ENCODE measurements around the gene SLC20A1. TPM values are rescaled to one million over a fixed set of nuclear protein-coding genes. Genes with fewer than 3 reads are reported as not detected.
"Not testable (repeated sequence)": the region's sequence is repeated elsewhere in the genome, so short reads cannot be mapped to it uniquely, and the experiment has no call there.

SLC20A1 gene
- total RNA-seq, 1 experiment from 2014 or later = 58.4 TPM

DNA sequence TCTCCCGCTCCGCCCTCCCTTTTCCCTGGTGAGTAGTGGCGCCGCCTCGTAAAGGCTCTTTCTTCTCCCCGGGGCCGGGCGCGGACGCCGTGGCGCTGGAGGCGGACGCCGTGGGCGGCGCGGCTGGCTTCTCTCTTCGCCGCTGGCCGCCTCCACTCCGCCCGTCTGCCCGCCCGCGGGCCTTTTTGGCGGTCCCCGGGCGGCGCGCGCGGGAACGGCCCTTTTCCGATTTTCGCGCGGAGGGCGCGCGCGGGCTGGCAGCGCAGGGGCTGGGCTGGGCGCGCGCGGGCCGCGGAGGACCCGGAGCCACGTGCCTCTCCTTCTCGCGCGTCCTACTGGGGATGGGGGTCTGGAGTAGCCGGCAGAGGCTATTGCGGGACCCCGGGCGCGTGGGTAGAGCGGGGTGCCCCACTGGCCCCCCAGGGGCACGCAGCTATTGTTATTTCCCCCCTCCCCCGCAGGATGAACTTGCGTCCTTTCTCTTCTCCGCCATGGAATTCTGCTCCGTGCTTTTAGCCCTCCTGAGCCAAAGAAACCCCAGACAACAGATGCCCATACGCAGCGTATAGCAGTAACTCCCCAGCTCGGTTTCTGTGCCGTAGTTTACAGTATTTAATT is 472 bp downstream of the SLC20A1 start:
- peak; percentile 25 for DNase-seq (ENCODE audit: low read depth)

DNA sequence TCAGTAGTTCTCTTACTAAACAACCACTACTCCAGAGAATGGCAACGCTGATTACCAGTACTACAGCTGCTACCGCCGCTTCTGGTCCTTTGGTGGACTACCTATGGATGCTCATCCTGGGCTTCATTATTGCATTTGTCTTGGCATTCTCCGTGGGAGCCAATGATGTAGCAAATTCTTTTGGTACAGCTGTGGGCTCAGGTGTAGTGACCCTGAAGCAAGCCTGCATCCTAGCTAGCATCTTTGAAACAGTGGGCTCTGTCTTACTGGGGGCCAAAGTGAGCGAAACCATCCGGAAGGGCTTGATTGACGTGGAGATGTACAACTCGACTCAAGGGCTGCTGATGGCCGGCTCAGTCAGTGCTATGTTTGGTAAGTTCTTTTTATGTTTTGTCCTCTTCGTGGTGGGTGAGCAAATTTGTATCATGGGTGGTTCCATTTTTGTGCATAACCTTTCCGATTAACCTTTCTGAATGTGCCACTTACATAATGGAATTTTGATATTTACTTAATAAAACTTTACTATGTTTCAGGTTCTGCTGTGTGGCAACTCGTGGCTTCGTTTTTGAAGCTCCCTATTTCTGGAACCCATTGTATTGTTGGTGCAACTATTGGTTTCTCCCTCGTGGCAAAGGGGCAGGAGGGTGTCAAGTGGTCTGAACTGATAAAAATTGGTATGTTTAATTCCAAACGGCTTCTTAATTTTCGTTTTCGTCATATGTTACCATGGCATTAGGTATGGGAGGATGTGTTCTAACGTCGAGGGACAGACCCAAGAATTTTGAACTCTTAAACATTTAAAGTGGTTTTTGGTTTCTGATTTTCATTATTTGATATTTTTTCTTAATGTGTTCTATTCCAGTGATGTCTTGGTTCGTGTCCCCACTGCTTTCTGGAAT is 1.3 kb downstream of the SLC20A1 start:
- DNase-seq (ENCODE audit: low read depth) = peak; percentile 26

DNA sequence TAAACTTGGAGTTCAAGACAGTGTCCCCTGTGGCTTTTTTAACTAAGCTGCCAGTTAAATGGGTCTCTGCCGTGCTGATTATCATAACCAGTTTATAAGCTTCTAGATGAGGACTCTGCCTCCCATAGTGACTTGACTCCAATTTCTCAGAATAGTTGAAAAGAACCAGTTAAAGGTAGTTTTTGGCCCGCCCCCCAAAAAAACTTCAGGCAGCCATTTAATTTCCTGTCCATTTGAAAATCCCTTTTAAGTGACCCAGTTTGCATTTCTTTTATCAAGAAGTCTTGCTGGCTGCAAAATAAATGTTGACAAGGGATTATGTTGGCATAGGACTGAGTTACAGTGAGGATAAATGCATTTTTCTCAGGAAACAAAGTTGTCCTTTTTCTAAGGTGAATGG is 2.3 kb downstream of the SLC20A1 start:
- no peak for DNase-seq (ENCODE audit: low read depth)

DNA sequence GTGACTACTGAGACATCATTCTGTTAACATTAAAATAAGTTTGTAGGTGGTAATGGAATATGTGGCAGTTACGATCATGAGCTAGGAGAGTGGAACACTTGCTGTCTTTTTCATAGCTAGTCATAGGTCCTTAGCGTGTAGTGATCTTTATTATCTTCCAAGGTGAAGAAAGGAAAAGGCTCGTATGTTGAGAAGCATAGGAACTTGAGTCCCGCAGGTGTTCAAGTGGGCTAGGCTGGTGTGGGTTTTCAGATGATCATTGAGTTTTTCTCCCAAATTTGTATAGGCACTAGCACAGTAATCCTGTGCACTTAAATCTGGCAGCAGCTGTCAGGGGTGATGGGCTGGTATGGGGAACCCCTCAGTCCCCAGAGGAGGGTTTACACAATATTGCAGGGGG is 10.9 kb downstream of the SLC20A1 start:
- DNase-seq (ENCODE audit: low read depth) = no peak

DNA sequence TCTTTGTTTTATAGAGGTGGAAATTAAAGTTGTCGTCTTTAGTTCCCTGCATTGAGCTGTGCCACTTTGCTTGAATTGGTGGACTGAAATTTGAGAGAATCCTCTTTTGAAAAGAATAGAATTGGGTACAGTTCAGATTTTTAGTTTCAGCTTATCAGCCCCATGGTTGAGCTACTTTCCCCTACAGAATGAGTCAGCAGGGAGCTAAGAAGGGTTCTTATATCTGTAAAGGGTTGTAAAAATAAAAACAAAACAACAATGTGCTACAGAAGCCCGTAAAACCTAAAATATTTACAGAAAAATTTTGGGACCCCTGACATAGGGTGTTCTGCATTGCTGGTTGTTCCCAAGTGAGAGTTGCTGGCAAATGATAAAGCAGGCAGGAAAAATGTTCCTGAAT is 12.6 kb downstream of the SLC20A1 start:
- DNase-seq (ENCODE audit: low read depth) = no peak

DNA sequence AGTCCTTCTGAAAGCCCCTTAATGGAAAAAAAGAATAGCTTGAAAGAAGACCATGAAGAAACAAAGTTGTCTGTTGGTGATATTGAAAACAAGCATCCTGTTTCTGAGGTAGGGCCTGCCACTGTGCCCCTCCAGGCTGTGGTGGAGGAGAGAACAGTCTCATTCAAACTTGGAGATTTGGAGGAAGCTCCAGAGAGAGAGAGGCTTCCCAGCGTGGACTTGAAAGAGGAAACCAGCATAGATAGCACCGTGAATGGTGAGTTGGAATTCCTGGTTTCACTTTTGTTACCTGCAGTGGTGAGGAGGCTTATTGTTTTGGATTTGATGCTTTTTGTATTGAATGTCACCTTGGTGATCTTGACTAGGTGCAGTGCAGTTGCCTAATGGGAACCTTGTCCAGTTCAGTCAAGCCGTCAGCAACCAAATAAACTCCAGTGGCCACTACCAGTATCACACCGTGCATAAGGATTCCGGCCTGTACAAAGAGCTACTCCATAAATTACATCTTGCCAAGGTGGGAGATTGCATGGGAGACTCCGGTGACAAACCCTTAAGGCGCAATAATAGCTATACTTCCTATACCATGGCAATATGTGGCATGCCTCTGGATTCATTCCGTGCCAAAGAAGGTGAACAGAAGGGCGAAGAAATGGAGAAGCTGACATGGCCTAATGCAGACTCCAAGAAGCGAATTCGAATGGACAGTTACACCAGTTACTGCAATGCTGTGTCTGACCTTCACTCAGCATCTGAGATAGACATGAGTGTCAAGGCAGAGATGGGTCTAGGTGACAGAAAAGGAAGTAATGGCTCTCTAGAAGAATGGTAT is 13.3 kb downstream of the SLC20A1 start:
- DNase-seq (ENCODE audit: low read depth) = no peak

DNA sequence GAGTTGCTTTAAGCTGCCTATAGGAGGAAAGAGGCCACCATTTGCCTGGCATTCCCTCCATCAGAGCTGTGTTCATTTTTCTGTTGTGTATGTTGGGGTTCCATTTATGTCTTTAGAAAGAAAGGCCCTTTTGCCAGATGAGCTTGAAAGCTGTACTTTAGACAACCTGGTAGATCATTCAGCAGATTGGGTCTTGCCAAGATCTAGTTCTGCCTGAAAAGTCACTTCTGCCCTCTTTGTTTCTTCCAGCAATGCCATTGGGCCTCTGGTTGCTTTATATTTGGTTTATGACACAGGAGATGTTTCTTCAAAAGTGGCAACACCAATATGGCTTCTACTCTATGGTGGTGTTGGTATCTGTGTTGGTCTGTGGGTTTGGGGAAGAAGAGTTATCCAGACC is 14.4 kb downstream of the SLC20A1 start:
- DNase-seq (ENCODE audit: low read depth) = no peak

DNA sequence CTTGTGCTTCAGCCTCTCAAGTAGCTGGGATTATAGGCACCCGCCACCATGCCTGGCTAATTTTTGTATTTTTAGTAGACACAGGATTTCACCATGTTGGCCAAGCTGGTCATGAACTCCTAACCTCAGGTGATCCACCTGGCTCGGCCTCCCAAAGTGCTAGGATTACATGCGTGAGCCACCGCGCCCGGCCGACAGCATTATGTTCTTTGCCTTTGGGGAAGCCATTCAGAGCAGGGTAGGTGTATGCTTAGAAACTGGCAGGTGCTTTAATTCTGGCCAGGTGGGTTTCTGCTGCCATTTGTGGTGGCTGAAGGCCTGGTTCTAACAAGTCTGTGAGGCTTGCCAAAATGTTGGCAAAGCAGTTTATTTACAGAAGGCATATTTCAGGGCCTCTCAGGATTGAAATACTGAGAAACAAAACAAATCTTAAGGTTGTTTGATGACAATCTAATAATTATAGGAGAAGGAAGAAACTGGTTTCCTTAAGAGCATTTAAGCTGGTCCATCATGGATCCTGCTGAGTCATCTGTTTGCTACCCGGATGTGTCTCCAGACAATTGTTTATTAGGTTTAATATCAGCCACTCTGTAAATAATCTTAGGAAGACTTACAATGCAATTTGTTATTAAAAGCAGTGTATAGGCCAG is 16.0 kb downstream of the SLC20A1 start:
- no peak for DNase-seq (ENCODE audit: low read depth)

DNA sequence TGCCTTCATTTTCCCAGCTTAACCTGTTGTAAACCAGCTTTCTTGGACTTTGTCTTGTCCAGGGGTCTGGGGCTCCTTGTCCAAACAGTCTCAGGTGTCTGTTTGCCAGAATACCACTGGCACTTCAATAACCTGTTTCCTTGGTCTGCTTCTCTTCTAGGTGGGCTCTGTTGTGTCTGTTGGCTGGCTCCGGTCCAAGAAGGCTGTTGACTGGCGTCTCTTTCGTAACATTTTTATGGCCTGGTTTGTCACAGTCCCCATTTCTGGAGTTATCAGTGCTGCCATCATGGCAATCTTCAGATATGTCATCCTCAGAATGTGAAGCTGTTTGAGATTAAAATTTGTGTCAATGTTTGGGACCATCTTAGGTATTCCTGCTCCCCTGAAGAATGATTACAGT is 17.0 kb downstream of the SLC20A1 start:
- DNase-seq (ENCODE audit: low read depth) = no peak

DNA sequence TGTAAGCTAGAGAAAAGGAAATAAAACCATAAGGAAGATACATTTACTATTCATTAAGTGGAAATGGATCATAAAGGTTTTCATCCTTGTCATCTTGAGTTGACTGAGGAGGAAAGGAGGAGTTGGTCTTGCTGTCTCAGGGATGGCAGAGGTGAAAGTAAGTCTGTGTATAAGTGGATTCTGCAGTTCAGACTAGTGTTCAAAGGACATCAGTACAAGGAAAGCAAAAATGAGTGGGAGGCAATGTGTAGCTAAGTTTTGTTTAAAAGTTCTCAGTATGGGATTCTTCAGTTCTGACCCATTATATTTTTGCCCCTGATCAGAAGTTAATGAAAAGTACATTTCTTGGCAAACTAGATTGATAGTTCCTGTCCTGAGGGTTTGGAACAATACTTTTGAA is 18.9 kb downstream of the SLC20A1 start:
- no peak for DNase-seq (ENCODE audit: low read depth)

DNA sequence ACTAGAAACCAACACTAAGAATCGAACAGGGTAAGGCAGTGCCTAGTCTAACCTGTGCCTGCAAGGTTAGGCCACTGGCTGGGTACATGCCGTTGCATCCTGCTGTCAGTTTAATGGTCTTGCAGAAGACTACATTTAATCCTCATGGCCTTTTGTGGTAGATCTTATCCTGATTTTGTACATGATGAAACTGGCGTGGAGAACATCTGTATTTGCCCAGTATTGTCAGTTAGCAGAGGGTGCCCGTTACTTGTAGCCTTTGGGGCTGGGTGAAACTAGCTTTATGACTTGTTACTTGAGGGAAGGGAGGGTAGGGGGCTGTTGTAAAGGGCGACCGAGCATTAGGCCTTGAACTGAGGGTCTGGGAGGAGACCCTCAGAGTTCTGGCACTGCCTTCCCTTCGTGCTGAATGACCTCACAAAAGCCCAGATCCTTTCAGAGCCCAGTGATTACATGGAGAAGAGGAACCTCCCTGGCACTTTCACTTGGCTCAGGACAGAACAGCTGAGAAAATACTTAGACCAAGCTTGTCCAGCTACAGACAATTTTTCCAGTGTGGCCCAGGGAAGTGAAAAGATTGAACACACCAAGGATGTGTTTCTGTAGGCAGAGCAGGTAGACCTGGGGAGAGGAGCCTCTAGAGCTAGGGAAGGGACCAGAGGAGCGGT is 19.5 kb downstream of the SLC20A1 start:
- no peak for DNase-seq (ENCODE audit: low read depth)

DNA sequence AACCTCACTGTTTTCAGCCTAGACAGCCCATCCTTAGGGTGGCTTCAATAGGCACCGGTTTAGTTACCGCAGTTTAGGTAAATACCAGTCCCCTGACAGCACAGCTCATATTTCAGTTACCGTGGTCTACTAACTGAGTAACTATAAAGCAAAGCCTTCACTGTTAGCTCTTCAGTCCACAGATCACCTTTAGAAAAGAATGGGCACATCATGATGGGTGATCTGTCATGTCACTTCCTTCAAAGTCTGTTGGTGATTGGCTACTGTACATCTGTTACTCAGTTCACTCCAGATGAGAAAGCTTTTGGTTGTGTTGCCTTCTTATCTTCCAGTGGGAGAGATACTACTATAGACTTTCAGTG is 21.0 kb downstream of the SLC20A1 start:
- no peak for DNase-seq (ENCODE audit: low read depth)

DNA sequence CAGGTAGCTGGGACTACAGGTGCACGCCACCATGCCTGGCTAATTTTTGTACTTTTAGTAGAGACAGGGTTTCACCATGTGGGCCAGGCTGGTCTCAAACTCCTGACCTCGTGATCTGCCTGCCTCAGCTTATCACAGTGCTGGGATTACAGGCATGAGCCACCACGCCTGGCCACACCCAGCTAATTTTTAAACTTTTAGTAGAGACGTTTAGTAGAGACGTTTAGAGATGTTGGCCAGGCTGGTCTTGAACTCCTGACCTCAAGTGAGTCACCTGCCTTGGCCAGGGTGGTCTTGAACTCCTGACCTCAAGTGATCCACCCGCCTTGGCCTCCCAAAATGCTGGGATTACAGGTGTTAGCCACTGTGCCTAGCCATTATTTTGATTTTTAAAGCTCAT is 21.8 kb downstream of the SLC20A1 start:
- not testable (repeated sequence) for DNase-seq (ENCODE audit: low read depth)

DNA sequence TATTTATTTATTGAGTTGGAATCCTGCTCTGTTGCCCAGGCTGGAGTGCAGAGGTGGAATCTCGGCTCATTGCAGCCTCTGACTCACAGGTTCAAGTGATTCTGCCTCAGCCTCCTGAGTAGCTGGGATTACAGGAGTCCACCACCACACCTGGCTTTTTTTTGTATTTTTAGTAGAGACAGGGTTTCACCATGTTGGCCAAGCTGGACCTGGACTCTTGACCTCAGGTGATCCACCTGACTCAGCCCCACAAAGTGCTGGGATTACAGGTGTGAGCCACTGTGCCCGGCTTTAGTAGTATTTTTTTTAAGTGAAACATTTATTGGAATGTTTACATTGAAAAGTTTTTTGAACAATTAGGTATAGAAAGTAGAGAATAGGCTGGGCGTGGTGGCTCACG is 23.9 kb downstream of the SLC20A1 start:
- DNase-seq (ENCODE audit: low read depth) = no peak

DNA sequence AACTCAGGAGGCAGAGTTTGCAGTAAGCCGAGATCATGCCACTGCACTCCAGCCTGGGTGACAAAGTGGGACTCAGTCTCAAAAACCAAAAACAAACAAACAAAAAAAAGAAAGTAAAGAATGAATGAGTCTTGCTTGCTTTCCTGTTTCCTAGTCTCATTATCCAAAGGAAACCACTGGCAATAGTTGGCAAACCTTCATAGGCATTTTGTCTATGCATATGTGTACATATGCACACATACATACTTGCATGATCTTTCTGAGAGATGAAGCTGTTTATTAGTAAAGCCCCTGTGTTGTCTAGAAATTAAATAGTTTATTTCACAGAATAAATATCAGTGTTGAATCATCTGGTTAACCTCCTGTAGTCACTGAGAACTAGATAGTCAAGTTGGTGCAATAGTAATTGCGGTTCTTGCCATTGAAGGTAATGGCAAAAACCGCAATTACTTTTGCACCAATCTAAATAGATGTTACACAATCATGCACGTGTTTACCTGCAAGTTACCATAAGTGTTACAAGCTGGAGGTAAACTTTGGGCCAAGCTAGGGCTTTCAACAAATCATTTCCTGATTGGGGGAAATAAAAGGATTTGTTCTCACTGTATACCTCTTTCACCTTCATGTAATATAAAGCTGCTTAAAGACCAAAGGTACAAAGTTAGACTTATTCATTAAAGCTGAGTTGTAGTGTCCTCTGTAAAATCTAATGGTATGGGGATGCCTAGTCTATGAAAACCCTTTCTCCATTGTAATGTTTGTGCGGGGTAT is 24.7 kb downstream of the SLC20A1 start:
- no peak for DNase-seq (ENCODE audit: low read depth)

DNA sequence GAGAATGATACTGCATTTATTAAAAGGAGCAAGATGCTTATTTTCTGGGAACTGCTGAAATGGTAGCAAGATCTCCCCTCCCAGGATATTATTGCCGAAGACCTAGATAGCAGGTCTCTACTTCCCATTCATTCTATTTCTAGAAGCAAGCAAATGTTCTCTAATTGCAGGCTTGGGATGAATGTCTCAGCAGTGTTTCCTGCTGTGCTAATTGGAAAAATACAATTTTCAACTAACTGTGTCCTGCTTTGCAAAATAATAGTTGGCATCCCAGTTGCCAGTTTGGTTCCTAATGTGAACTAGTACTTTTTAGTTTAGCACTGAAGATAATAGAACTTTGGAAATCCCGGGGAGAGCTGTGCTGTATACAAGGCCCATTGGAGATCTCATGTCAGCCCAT is 26.1 kb downstream of the SLC20A1 start:
- no peak for DNase-seq (ENCODE audit: low read depth)

DNA sequence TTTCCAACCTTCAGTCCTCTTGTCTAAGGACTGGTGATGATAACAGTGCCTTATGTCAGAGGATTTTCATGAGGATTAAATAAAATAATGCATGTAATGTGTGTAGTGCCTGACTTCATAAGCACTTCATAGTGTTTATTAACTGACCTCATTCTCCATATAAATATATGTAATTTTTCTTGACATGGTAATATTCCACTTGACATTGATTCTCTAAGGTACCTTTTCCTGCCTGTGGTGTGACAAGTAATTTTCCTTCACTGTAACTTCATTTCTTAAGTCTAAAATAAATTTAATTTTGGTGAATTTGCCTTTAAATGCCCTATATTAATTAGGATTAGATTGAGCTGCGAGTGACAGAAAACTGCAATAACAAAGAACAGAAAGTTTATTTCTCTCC is 27.3 kb downstream of the SLC20A1 start:
- DNase-seq (ENCODE audit: low read depth) = no peak

DNA sequence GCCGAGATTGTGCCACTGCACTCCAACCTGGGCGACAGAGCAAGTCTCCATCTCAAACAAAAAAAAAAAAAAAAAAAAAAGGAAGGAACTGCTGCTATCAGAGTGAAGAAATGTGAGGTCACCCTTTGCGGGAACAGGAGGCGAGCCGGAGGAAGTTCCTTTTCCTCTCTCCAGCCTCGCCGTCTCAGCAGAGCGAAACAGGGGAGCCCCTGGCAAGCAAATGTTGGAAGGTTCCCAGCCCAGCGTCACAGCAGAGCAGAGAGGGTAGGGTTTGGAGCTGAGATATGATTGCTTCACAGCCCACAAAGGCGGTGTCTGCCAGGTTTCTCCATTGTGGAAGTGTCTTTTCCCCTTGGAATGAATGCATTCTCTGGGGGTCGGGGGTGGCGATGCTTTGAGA is 28.5 kb downstream of the SLC20A1 start:
- no peak for DNase-seq (ENCODE audit: low read depth)

DNA sequence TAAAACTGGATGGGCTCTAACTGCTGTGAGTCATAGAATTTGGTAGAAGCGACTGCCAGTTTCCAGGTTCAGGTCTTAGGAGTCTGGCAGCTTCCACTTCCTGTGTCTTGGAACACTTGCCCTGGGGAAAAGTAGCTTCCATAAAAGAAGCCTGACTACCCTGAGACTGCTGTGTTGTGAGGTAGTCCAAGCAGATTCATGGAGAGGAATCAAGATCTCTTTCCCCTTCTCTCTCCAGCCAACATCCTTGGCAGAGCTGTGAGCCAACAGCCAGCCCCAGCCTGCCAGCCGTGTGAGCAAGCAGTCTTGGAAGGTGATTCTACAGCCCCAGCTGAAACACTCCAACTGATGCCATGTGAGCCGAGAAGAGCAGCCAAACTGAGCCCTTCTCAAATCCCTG is 33.7 kb downstream of the SLC20A1 start:
- peak; percentile 37 for DNase-seq (ENCODE audit: low read depth)

DNA sequence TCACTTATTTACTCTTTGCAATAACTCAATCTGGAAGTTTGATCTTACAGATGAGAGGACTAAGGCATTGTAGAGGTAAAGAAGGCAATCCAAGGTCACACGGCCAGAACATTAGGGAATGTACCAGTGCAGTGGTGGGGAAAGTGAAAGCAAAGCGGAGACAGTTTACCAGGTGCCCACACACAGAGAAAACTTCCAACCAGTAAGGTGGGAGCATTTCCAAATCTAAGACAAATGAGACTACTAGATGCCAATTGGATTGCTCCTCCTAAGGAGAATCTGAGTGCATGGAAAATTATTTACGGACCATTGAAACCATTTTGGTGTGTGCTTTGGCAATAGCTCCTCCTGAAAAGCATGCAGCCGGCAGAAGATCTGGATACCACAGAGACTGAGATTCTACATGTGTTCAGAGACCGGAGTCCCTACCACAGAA is 34.9 kb downstream of the SLC20A1 start:
- DNase-seq (ENCODE audit: low read depth) = peak; percentile 45

DNA sequence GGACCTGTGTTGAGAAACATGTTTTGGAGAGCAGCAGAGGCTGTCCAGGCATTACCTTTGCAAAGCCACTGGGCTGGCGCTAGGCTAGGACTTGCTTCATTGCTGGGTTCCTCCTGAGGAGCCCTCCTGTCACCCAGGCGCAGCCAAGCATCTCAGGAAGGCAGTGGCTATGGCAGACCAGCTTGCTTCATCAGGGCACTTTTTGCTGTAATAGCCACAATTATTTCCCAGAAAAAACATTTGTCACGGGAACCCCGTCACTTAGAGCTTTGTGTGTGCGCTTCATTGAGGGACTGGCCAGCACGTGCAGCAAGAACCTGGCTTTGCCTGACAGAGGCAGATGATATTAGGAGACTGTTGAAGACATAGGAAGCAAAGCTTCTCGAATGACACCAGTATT is 36.4 kb downstream of the SLC20A1 start:
- DNase-seq (ENCODE audit: low read depth) = no peak
